ENCODE data around the gene THSD4.
A peak's percentile ranks its signal among the peaks of the same experiment; 100 is the strongest.

THSD4 gene

DNA sequence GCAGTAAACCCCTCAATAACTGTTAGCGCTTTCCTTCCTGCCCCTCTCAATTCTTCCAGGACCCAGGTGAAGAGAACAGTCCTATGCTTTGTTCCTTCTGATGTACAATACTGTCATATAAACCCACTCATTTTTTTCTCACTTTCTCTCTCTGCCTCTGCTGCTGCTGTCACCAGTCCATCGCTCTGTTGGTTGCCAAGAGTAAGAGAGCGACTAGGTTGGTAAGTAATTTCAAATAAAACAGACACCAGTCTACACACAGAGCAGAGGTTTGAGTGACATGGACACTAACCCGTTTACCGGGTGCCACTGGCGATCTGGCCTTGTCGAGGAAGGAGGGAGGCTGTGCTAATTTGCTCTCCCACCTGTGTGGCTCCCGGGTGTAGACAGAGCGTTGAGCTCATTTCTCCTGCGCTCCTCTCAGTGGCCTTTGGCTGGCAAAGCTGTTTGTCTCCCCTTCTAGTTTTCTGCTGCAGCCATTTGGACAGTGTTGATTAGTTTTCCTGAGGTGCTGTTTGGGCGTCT is 215.4 kb downstream of the THSD4 start:
- DNase-seq (ENCODE audit: low read depth) = no peak

DNA sequence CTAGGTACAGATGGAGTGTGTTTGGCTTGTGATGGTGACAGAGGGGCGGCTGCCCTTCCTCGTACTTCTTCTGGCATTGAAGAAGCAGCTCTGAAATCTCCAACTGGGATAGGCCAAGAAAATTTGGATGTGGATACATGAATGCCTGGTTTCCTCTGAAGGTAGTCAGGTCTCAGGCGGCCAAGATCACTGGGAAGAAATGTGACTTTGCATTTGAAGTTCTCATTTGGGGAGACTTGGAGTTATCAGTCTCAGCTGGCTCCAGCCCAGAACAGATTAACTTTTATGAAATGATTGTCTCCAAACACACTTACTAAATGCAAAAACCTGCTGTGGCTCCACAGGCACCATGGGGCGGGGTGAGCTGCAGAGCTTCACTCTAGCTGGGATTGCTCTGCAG is 215.9 kb downstream of the THSD4 start:
- no peak for DNase-seq (ENCODE audit: low read depth)

DNA sequence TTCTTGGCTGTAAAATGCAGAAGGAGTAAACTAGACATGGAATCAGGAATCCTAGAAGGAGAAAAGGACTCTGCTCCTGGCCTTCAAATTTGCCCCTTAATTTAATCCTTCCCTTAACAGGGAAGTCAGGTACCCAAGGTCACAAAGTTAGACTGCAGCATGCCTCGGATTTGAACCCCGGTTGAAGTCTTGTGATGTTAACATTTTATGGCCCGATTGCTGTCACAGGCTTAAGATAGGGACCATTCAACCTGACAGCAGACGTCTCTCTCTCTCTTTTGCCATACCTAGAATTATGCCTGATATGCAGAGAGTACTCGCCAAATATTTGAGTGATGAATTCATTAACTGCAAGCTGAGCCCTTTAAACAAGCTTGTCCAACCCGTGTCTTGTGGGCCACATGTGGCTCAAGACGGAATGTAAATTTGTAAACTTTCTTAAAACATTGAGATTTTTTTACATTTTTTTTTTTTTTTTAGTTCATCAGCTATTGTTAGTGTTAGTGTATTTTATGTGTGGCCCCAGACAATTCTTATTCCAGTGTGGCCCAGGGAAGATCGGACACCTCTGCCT is 217.2 kb downstream of the THSD4 start:
- DNase-seq (ENCODE audit: low read depth) = peak; percentile 36

DNA sequence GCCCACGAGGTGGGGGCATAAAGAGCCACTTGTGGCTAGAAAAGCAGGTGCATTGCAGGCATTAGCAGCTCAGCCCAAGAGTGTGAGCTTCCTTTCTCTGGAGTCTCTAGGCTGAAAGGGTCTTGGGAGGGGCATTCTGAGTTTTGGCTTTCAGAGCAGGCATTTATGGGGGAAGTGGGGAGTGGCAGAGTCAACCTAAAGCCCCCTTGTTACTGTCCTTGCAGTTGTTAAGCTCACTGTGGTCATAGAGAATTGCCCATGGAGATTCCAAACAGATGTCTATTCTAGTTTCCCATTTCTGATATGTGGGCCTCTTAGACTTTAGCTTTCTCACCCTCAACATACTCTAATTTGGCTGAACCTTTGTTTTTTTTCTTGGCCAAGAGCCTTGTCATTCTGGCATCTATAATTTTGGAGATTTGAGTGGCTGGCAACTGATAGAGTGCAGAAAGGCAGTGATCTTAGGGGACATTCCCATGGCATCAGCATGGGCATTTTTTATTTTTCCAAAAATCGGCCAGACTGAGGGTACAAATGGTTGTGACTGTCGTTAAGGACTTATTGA is 217.9 kb downstream of the THSD4 start:
- no peak for DNase-seq (ENCODE audit: low read depth)

DNA sequence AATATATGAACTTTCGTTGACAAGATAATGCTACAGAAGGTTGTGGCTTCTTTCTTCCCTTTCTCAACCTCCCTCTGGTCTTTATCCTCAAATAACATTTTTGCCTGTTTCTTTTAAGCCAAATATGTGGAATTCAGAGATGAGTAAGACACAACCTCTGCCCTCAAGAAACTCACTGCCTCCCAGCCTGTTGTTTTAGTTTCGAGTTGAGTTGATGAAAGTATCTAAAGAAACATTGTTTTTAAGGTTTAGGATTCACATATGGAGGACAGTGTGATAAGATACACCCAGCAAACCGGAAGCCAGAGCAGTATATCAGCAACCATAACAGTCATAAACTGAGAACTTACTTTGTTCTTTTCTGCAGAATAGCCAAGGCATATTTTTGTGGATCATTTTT is 218.6 kb downstream of the THSD4 start:
- DNase-seq (ENCODE audit: low read depth) = peak; percentile 67

DNA sequence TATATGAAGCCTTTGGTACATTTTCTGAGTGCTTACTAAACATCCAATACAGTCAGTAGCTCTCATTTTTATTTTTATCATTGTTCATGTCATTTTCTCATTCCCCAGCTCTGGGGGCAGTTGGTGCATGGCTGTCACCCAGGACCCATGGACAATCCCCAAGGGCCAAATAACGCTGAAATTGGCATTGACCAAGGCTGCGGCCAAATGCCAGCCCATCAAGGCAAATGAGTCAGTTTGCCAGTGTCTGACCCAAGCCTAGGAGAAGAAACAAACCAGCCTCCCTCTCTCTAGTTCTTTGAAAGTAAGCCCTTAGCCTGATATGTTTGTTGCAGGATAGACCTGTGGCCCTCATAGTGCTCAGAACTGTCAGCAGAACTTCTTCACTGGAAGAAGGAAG is 219.2 kb downstream of the THSD4 start:
- no peak for DNase-seq (ENCODE audit: low read depth)

DNA sequence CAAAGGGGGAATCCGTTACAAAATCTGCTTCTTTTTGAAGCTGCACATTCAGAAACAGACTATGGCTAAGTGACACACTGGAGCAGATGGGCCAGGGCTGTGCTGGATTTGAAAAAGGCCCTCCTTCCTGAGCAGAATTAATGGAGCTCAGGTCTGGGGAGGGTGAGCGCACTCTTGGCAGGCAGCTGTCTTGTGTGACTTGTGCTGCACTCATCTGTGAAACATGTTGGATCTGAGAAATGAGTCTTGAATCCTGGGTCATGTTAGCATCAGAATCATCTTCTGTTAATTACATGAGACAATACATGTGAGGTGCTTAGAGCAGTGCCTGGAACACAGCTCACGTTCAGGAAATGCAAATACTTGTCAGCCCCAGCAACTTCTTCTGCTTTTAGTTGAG is 219.6 kb downstream of the THSD4 start:
- no peak for DNase-seq (ENCODE audit: low read depth)

DNA sequence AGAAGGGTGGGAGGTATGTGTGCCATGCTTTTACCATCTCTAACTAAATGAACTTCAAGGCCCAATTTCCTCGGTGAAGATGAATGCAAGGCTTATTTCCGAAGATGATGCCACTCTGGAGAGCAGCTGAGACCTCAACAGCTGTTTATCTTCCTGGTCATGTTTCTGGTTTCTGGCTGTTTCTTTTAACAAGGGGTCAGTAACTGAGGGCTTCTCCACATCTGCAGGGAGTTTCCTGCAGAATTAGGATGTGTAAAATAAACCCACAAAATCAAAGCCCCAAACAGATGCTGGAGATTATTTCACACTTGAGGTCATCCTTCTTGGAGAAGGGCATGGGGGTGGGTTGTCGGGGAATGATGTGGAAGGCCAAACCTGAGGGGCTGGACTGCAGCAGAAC is 220.3 kb downstream of the THSD4 start:
- DNase-seq (ENCODE audit: low read depth) = no peak

DNA sequence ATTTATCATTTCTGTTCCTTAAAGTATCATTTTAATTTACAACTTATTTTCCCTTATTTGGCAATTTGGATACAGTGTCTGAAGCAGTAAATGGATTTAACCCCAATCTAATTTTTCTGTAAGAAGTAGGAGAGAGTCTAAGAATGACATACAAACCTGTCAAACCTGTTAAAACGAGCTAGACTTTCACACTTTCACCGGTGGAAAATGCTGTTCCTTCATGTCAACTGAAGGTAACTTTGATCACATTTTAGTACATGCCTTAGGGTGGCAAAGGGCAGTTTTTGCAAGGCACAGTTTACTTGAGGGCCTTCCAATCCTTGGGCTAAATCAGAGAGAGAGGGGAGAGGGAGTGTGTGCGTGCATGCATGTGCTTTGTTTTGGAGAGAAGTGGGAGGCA is 221.4 kb downstream of the THSD4 start:
- no peak for DNase-seq (ENCODE audit: low read depth)

DNA sequence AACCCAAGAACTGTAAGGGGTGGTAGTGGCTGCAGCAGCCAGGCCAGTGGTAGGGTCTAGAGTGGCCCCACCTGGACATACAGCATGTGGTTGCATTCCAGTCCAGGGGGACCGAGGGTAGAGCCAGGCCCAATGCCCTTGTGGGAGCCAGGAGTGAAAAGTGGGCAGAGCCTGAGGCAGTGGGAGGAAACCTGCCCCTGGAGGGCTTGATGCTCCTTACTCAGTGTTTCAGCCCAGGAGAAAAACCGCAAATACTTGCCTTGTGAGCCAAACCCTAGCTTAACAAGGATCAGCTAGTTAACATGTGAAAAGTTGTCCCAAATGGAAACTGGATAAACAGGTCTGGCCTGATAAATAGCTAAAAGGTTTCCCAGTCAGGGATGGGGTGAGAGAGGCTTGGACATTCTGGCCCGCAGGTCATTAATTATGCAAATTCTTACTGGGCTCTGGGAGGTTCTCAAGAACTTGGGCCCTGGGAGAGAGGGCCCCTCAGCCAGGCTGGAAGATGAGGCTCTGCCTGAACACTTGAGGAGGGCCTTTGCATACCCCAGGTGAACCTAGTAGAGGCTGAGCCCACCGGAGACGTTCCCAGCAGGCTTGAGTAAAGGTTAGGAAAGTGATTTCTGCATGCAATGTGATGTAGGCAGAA is 222.1 kb downstream of the THSD4 start:
- DNase-seq (ENCODE audit: low read depth) = no peak

DNA sequence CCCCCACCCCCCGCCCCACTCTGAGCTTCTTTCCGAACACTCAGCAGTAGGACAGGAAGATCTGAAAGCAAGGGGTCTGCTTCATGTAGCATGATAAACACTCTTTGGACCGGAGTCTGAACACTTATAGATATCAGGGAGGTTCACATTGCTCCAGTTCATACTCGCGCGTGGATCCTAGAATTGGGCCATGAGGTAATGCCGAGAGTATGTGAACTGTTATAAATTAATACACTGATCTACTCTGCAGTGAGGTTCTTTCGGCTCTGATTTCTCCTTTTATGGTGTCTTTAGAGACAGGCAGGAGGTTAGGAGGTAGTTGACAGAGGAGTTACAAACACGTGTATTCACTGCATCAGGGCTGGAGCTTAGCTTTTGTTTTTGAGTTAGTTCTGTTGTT is 223.0 kb downstream of the THSD4 start:
- no peak for DNase-seq (ENCODE audit: low read depth)

DNA sequence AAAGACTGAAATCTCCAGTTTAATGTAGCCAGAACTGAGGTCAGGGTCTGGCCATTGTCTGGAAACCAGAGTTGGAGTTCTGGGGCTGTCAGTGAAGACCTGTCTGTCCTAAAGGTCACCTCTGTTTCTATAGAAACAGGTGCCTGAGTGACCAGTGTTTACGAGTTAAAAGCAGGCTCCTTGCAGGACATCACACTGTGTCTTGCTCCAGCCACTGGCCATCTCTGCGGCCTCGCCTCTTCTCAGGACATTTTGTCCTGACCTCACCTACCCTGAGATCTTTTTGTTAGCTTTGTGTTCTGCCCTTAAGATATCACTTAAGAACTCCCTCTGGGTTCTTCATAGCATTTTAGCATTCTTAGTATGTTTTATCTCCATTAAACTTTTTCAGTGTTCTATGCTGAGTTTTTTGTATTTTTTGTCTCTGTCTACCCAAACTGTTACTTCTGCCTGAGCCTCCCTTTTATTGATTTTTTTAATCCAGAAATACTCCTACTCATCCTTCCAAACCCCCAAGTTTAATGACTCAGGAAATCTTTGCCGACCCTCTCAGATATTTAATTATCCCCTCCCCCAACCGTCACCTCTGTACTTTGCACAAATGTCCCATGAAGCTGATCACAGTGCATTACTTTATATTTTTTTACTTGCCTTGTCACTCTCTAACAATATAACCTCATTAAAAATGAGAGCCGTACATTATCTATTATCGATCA is 223.7 kb downstream of the THSD4 start:
- no peak for DNase-seq (ENCODE audit: low read depth)

DNA sequence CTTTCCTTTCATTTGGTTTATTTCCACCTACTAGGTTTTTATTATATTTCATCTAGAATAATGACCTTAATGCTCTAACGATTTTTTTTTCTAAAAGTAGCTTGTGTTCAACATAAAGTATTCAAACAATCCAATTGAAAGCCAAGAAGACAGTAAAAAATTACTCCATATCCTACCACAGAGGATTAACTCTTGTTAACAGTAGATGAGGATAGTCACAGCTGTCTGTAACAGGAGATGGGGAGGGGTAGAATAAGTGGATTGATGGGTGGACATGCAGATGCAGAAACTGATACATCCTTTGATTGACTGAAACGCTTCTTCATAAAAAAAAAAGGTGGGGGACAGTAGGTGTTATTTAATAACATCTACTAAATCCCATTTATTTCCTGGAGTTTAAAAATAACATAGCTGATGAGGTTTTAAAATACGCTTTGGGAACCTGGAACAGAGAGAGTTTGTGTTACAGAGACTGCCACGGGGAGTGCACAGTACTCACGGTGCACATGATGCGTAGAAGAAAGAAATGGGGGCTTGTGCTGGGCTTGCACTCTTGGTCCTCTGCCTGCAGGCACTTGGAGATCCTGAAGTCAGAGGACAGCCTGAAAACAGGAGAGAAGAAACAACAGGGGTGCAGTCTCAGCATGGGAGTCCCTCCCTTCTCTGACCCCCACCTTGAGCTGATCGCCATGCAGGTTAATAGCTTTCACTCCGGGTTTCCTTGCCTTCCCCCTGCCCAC is 226.7 kb downstream of the THSD4 start:
- DNase-seq (ENCODE audit: low read depth) = no peak

DNA sequence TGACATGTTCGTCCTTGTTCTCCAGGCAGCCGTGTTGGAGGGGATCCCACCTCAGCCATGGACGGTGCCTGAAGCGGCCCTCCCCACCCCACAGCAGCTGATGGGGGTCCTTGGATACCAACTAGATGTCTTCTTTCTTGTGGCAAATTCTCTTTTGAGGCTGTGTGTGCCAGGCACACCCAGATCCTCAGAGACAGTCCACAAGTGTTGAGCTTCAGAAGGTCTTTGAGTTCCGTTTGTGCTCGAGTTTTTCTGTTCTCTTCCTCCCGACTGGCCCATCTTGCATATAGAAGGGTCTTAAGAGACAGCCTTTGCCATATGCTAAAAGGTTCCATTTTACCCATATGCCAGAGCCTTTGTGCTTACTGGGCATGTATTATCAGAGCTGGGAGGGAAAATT is 227.4 kb downstream of the THSD4 start:
- no peak for DNase-seq (ENCODE audit: low read depth)

DNA sequence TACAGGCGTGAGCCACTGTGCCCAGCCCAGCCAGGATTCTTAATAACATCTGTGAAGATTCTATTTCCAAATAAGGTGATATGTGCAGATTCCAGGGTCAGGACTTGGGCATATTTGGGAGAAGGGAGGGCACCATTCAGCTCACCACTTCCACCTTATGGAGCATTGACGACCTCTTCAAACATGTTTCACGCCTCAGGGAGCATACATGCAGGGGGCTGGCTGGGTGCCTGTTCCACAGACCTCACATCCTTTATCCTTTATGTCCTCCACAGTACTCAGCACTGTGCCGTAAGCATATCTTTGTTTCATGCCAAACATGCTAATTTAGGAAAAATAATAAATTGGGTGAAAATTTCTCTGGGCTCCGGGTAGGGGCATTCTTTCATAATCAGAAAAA is 229.0 kb downstream of the THSD4 start:
- DNase-seq (ENCODE audit: low read depth) = no peak

DNA sequence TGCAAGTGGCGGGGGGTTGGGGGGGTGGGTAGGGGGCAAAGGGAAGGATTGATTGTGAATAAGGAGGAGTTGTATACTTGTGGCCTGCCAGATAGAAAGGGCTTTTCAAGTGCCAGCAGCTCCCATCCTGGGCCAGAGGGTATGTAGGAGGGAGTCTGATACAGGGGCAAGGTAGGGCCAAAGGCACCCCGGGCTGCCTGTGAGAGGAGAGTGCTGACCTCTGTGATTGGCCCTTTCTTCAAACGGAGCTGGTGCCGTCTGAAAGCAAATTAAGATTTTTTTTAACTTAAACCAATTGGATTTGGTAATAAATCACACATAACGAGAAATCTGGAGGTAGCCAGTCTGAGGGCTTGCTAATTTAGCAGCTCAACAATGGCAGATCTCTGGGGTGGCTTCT is 229.9 kb downstream of the THSD4 start:
- no peak for DNase-seq (ENCODE audit: low read depth)

DNA sequence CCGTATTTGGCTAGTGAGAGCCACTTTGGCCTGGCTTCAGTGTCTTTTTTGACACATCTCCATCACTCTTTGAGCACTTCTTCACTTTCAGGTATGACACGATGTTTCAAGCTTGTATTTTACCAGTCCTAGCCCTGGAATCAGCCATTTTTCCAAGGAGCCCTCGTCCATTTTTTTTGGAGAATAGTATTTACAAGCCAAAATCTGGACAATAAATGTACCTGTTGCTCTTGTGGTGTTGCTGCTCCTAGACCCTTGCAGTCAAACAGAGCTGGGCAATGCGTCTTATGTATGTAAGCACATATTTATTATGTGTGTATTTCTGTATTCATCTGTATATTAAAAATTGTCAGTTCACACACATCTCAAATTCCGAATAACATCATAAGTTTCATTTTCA is 231.2 kb downstream of the THSD4 start:
- no peak for DNase-seq (ENCODE audit: low read depth)

DNA sequence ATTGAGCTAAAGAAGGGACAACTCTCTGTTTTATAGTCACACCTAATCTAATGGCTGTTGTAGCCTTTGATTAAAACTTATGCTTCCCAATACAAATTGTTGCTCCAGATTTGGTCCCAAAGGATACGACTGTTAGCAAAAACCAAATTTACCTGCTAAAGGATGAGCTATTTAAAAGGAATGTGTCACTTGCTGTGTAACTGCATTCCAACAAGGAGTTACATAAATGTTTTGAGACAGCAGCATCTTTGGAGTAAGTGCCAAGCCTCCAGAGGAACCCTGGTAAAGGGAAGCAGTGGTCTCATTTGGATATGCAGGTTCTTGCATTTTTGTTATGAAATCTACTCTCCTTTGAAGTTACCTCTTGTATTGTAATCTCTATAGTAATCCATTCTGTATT is 233.3 kb downstream of the THSD4 start:
- DNase-seq (ENCODE audit: low read depth) = no peak

DNA sequence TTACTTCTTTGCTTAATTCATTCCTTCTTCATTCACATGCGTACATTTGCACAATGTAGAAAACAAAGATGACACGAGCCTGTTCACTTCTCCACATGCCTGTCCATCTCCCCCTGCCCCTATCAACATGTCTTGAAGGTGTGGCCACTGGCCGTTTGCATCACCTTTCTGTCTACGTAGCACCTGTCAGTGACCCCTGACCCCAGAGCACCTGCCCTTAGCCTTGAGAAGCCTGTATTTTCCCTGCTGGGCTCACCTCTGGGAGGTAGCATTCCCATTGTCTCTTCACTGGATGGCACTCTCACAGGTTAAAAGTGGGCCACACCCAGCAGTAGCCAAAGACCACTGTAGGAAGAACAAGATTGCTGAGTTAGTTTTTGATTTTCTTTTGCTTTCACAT is 234.1 kb downstream of the THSD4 start:
- DNase-seq (ENCODE audit: low read depth) = no peak

DNA sequence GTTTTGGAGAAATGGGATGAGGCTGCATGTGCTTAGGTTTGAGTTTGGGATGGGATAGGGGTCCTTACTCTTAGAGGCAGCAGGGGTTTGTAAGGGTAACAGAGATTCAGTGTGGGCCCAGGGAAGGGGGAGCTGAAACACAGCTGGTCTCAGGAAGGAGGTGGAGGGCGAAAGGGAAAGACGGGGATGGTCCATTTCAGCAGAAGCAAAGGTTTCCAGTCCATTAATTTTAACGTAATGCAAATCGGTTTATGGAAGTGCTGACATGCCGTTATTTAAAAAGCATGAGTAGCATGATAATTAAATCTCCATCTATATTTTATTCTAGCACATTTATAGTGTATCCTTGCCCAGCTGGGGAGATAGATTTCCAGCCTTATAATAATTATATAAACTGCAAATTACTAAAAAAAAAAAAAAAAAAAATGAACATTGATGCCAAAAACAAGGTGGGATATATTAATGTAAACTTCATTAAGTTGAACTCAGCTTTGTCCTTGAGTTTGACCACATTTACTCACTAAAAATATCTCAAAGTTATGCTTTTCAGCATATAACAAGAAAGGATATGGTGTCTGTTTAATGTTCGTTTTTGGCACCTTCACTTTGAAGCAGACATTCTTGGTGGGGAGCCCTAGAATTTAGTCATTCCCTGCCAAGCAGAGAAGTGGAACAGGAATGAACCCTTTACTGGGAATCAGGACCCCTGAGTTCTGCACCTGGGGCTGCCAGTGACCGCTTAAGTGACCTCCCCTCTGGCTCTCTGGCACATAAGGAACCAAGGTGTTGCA is 234.7 kb downstream of the THSD4 start:
- no peak for DNase-seq (ENCODE audit: low read depth)

DNA sequence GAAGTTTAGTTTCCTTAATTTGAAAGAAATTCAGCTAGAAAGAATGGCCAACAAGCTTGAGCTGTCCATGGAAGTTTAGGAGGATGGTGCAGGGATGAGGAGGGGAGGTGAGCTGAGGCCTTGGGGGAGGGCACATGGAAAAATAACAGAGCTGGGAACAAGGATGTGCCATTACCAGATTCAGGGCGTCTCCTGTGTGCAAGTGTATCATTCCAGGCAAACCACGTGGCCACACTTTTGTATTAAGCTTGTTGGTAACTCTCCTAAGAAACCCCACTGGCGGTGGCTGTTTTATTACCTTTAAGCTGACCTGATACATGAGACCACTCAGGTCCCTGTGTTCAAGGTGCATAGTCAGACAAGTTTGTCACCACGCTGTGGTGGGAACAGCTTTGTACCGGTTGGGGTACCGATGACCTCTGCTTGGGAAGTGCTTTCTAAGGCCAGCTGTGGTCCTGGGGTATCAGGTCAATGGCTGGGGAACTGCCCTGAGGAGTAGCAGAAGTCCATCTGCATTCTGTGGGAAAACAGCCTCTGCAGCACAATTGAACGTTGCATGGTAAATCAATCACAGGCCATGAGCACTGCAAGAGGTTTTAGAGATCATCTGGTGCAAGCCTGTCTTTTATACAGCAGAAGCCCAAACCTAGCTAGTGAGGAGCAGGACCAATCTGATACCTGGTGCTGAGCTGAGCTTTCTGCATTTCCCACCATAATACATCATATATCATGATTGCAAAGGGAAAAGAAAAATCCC is 235.5 kb downstream of the THSD4 start:
- DNase-seq (ENCODE audit: low read depth) = no peak
